ENCODE measurements around the gene NLGN1.
"Not testable (repeated sequence)": the region's sequence is repeated elsewhere in the genome, so short reads cannot be mapped to it uniquely, and the experiment has no call there.

NLGN1 gene

DNA sequence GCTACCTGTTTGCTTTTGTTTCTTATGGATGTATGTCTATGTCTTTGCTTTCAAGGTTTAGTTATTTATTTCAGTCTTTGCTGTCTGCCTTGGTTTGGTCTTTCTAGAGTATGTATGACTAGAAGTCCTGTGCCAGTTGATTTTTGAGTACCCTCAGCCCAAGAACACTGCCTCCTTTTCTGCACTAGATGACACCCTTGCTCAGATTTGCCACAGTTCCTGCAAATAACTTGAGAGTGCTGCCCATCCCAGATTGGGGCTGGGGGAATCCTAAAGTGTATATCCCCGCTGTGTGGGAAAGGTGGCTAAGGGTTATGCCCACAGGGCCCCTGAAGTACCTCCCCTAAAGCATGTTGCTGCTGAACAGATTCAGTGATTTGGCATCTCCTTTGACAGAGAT, 32.0 kb downstream of the NLGN1 start:
- DNase-seq (ENCODE audit: low read depth) = no peak

DNA sequence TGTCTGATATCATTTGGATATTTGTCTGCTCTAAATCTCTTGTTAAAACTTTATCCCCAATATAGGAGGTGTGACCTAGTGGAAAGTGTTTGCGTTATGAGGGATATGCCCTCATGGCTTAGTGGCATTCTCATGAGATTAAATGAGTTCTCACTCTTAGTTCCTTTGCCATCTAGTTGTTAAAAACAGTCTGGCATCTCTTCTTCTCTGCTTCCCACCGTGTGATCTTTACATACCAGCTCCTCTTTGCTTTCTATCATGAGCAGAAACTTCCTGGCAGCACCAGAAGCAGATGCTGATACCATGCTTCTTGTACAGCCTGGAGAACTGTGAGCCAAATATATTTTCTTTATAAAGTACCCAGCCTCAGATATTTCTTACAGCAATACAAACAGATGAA, 33.0 kb downstream of the NLGN1 start:
- DNase-seq (ENCODE audit: low read depth) = no peak

GRCh38 chr3:173439004-173439403, 41.5 kb downstream of the NLGN1 start:
- DNase-seq (ENCODE audit: low read depth) = no peak

DNA sequence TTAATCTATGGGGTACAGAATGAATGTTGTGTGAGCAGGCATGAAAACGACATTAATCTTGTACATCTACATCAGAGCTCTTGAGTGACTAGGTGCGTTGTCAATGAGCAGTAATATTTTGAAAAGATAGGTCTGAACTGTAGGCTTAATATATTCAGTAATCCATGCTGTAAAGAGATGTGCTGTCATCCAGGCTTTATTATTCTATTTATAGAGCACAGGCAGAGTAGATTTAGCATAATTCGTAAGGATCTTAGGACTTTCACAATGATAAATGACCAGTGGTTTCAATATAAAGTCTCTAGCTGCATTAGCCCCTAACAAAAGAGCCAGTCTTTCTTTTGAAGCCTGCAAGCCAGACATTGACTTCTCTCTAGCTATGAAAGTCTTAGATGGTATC, 43.0 kb downstream of the NLGN1 start:
- DNase-seq (ENCODE audit: low read depth) = no peak

GRCh38 chr3:173451561-173451960, 54.0 kb downstream of the NLGN1 start:
- not testable (repeated sequence) for DNase-seq (ENCODE audit: low read depth)

GRCh38 chr3:173463250-173463649, 65.7 kb downstream of the NLGN1 start:
- DNase-seq (ENCODE audit: low read depth) = no peak

- DNase-seq (ENCODE audit: low read depth) = no peak
These were observed 67.6 kb downstream of the NLGN1 start for GRCh38 chr3:173465112-173465511.

DNA sequence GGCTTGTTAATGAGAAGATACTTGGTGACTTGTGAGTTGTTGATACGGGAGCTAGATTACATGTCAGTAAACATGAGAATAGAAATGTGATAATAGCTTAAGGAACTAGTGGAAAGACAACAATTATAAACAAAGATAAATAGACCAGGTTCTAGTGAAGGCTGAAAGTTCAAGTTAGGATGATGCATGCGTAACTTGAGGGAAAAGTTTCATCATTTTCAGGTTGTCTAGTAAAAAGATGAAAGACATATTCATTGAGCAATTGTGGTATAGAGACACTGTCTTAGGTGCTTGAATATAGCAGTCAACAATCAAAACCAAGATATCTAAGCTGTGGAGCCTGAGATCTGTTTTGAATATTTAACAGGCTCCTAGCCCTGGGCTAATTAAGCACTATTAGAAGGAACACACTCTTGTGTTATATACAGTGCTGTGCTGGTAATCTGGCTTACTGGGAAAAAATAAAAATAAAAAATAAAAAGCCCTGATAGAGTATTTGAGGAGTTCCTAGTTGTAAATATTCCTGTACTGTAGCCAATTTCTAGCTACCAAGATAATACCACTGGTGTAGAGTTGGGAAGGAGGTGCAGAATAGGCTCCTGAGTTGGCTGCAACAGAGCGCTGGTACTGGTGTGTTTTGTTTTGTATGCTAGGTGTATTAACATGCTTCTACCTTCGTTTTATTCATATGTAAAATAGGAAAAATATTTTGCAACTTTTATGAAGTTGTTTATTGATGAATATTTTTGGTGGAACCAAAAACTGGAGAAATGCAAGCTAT, 68.5 kb downstream of the NLGN1 start:
- DNase-seq (ENCODE audit: low read depth) = no peak

GRCh38 chr3:173467501-173467900, 70.0 kb downstream of the NLGN1 start:
- no peak for DNase-seq (ENCODE audit: low read depth)

DNA sequence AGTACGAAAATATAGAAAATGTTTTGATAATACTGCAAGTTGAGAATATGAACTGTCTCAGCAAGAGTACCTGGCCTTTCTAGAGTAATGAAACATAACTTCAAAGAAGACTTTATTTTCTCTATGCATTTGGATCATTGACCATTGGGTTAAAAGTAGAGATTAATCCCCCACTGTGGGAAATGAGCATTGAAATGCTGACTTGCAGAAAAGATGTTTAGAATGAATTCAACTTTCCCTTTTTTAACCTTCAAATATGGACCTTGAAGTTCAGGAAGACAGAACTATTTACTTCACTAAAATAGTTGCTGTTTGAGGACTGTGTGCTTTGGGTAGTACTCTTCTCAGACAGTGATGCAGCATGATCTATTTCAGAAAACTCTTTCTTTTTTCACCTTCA, 75.7 kb downstream of the NLGN1 start:
- no peak for DNase-seq (ENCODE audit: low read depth)

DNA sequence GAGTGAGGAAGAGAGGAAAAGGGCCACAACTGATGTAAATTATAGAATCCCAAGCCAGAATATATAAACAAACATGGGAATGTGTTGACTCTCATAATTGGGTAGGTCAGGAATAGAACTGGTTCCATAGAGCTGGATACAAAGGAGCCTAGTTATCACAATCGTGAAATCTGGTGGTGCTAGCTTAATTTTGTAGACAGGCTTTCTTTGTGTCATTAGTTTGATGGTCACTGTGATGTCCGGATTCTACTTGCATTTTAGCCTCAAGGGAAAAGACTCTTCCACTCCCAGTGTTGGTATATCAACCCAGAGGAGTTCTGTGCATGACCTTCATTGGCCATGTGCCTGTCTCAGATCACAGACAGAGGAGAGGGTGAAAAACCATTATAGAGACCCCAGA, 81.8 kb downstream of the NLGN1 start:
- DNase-seq (ENCODE audit: low read depth) = no peak

- no peak for DNase-seq (ENCODE audit: low read depth)
These were observed 104.5 kb downstream of the NLGN1 start for GRCh38 chr3:173501931-173502489.

- DNase-seq (ENCODE audit: low read depth) = no peak
These were observed 105.5 kb downstream of the NLGN1 start for GRCh38 chr3:173502983-173503568.

GRCh38 chr3:173510565-173510964, 113.0 kb downstream of the NLGN1 start:
- DNase-seq (ENCODE audit: low read depth) = no peak

DNA sequence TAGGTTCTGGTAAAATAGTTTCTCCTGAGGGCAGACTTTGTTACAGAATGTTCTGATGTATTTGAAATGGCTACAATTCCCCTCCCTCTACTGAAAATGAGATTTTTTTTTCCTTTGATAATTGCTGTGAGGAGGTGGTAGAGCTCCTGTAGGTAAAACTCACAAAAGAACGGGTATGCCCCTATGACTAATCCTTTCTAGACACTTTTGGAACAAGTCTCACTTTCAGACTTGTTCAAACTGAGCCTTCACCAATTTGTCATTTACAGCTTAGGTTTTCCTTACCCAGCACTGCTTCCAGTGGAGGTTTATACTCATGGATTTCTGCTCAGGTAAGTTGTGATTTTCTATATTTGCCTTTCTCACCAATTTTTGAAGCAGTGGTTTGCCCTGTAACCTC, 115.6 kb downstream of the NLGN1 start:
- DNase-seq (ENCODE audit: low read depth) = no peak

DNA sequence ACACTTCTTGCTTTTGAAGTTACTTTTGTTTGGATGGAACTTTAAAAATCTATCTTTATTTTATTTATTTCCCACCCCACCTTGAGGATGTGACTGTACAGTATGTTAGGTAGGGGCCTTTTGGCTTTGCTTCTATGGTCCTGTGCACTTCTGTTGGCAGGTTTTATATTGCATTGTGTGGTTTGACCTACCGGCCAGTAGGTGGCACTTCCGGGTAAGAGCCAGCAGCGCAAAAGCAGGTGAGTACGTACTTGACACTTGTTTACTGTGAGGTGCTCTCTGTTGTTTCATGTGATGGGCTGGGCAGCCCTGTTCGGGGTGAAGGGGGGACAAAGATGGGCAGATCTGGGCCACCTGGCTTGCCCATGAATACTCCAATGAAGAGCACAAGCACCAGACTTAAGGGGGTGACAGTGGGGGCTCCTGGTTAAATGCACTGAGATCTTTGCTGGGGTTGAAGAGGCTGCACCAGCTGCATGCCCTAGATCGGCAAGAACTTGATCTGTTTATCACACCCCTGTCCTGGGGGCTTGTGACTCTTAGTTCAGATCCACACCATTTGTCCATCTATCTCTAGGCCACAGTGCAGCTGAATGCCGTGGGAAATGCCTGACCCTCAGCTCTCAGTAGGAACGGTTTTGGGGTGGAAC, 131.6 kb downstream of the NLGN1 start:
- DNase-seq (ENCODE audit: low read depth) = no peak

GRCh38 chr3:173531602-173532001, 134.1 kb downstream of the NLGN1 start:
- no peak for DNase-seq (ENCODE audit: low read depth)

GRCh38 chr3:173538410-173538809, 140.9 kb downstream of the NLGN1 start:
- DNase-seq (ENCODE audit: low read depth) = no peak

DNA sequence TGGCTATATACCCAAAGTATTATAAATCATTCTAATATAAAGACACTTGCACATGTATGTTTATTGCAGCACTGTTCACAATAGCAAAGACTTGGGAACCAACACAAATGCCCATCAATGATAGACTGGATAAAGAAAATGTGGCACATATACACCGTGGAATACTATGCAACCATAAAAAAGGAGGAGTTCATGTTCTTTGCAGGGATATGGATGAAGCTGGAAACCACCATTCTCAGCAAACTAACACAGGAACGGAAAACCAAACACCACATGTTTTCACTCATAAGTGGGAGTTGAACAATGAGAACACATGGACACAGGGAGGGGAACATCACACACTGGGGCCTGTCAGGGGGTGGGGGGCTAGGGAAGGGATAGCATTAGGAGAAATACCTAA, 148.0 kb downstream of the NLGN1 start:
- not testable (repeated sequence) for DNase-seq (ENCODE audit: low read depth)

DNA sequence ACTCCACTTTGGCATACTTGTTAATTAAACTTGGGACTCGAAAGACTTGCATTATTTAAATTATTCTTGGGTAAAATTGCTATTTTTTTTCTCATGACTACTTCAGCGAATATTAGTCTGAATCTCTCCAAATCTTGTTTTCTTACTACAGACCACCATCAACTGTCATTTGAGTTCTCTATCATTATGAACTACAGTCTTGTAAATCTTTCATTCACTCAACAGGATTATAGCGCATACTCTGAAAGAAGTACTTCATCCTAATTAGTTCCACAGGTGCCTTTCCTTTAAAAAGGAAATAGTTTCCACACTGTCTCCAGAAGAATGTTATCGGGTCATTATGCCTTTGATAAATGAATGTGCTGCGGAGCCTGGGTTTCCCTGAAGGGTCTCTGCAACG, 149.5 kb downstream of the NLGN1 start:
- DNase-seq (ENCODE audit: low read depth) = no peak

GRCh38 chr3:173548261-173548660, 150.7 kb downstream of the NLGN1 start:
- no peak for DNase-seq (ENCODE audit: low read depth)

- no peak for DNase-seq (ENCODE audit: low read depth)
These were observed 155.0 kb downstream of the NLGN1 start for GRCh38 chr3:173552526-173552925.

DNA sequence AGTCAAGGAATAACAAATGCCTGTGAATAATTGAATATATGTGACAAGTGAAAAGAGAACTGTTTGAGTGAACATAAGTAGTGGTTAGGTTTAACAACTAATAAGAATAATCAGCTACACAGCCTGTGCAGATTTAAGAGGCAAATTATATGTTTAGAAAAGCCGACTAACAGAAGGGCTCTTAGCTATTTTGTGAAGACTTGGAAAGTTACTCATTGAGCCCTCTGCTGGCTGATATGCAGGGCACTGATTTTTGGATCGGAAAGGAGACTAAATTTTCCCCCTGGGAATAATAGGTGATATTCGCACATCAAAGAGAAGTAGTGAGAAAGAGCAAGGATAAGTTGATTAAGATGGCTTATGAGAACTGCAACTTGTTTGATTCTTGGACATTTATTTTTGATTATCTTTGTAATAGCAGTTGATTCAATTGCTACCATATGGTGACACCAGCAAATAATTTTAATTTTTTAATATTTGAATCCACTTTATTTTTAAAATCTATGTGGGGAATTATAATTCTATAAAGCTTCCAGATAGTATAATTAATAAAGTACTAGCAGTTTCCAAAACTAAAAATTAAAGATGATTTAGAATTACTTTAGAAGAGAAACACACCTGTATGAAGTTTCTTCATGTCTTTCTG, 156.2 kb downstream of the NLGN1 start:
- no peak for DNase-seq (ENCODE audit: low read depth)
